Thyroid gland (tissue), 4 donors: ENCODE data around the gene PARD6A.

ENCODE experiments used
- POLR2A ChIP-seq, 2 donors: fragments of 450-650 bp; IDR thresholded peaks; one replicate each; pipeline ENCODE4 v1.6.1; 2017; ENCODE audit warnings: antibody characterized with exemption in 2 of 2, mild to moderate bottlenecking in 2 of 2, moderate library complexity in 1 of 2
- TF ChIP-seq, protein P1 (sequence below), 6 experiments: fragments of 200-600 bp in 3 of 6; fragments of 450-650 bp in 3 of 6; sonication (generic) in 3 of 6; IDR thresholded peaks; one replicate each; pipeline ENCODE4 v1.5.1; 2016 to 2019; ENCODE audit warnings: antibody characterized with exemption in 6 of 6, mild to moderate bottlenecking in 2 of 6, inconsistent platforms in 1 of 6, moderate library complexity in 1 of 6

GRCh38 chr16:67673712-67674580 lies 13.2 kb downstream of the PARD6A start:
- TF ChIP-seq, protein P1, sequence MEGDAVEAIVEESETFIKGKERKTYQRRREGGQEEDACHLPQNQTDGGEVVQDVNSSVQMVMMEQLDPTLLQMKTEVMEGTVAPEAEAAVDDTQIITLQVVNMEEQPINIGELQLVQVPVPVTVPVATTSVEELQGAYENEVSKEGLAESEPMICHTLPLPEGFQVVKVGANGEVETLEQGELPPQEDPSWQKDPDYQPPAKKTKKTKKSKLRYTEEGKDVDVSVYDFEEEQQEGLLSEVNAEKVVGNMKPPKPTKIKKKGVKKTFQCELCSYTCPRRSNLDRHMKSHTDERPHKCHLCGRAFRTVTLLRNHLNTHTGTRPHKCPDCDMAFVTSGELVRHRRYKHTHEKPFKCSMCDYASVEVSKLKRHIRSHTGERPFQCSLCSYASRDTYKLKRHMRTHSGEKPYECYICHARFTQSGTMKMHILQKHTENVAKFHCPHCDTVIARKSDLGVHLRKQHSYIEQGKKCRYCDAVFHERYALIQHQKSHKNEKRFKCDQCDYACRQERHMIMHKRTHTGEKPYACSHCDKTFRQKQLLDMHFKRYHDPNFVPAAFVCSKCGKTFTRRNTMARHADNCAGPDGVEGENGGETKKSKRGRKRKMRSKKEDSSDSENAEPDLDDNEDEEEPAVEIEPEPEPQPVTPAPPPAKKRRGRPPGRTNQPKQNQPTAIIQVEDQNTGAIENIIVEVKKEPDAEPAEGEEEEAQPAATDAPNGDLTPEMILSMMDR (IDR thresholded peaks at IDR 0.05): no peak
- peak in 1 of 2 donors; percentile 4 for TF ChIP-seq POLR2A (IDR thresholded peaks at IDR 0.05)
